Body of pancreas (tissue), 4 donors: ENCODE results near the gene ZSWIM2. TPM values are rescaled to one million over a fixed set of nuclear protein-coding genes. Genes with fewer than 3 reads are reported as not detected.

ENCODE experiments used
- ATAC-seq: fragments of 150-250 bp; one replicate; pipeline ENCODE4 v1.9.1; 2016
- DNase-seq, 4 donors: peaks; one replicate each; pipeline ENCODE4 v3.0.0-alpha.2; 2019
- H3K27ac ChIP-seq, 4 donors: fragments of 200-600 bp; sonication (generic); 1 replicate in 3 of 4; 2 replicates in 1 of 4; pipeline versions ENCODE4 v1.5.1 to v1.6.1; 2016 to 2019; ENCODE audit warnings: mild to moderate bottlenecking in 1 of 4, mixed read lengths in 1 of 4, moderate library complexity in 1 of 4
- H3K27me3 ChIP-seq, 2 donors: fragments of 200-600 bp; sonication (generic); one replicate each; pipeline ENCODE4 v1.6.0; 2016; ENCODE audit warnings: mild to moderate bottlenecking in 1 of 2
- H3K36me3 ChIP-seq, 2 donors: fragments of 200-600 bp; sonication (generic); replicated peaks in 1 of 2; 2 replicates each; pipeline ENCODE4 v1.5.1; 2016; ENCODE audit warnings: low read depth in 2 of 2; ENCODE audit not compliant: insufficient read depth in 1 of 2
- H3K4me1 ChIP-seq: fragments of 200-600 bp; sonication (generic); one replicate; pipeline ENCODE4 v1.6.0; 2016
- H3K4me3 ChIP-seq, 2 donors: fragments of 200-600 bp; sonication (generic); 1 replicate in 1 of 2; 2 replicates in 1 of 2; pipeline ENCODE4 v1.5.1; 2016 to 2019
- H3K9me3 ChIP-seq, 3 donors: fragments of 200-600 bp; sonication (generic); 1 replicate in 2 of 3; 2 replicates in 1 of 3; pipeline ENCODE4 v1.5.1; 2016
- POLR2A ChIP-seq, 3 donors: fragments of 450-650 bp; IDR thresholded peaks; one replicate each; pipeline ENCODE4 v1.6.1; 2016; ENCODE audit warnings: antibody characterized with exemption in 3 of 3, mild to moderate bottlenecking in 2 of 3
- WGBS, 2 donors: methylation state at CpG; one replicate each; pipeline ENCODE4 v1.1.5; 2017; 5-methylcytosine and 5-hydroxymethylcytosine counted together
- intact Hi-C: fragments of 100-400 bp; cut with DNase I; formaldehyde crosslinking; loops from one replicate; pipeline ENCODE4 v1.15.1; 2023
- total RNA-seq, 2 donors: library from RNA; depleted of rRNA; stranded (reverse); fragments of >200 nt; gene quantifications; one replicate each; pipeline ENCODE4 v1.1.0, GENCODE V29; 2016
- TF ChIP-seq, protein P1 (sequence below), 7 experiments: fragments of 450-650 bp in 4 of 7; fragments of 200-600 bp in 3 of 7; sonication (generic) in 3 of 7; IDR thresholded peaks; one replicate each; pipeline ENCODE4 v1.5.1; 2016 to 2019; ENCODE audit warnings: antibody characterized with exemption in 7 of 7

The ZSWIM2 gene
- total RNA-seq, 2 donors from 2014 or later: not detected

DNA sequence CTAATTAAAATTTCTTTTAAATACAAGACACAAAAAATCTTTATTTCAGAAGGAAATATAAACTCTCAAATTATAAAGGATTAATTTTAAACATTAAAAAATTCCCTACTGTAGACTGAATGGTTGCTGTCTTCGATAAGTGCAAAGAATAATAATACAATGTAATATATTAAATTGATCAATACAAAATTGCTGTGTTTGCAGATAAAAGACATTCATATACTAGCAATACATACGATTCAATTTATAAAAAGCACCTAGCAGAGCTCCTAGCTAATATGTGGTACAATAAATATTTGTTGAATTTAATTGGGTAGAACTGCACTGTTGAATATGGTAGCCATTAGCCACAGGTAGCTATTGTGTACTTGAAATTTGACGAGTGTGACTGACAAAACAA, 6.6 kb downstream of the ZSWIM2 start:
- DNase-seq (no peak), ATAC-seq (no peak)
- no peak for TF ChIP-seq POLR2A (IDR thresholded peaks at IDR 0.05)
- TF ChIP-seq, protein P1, sequence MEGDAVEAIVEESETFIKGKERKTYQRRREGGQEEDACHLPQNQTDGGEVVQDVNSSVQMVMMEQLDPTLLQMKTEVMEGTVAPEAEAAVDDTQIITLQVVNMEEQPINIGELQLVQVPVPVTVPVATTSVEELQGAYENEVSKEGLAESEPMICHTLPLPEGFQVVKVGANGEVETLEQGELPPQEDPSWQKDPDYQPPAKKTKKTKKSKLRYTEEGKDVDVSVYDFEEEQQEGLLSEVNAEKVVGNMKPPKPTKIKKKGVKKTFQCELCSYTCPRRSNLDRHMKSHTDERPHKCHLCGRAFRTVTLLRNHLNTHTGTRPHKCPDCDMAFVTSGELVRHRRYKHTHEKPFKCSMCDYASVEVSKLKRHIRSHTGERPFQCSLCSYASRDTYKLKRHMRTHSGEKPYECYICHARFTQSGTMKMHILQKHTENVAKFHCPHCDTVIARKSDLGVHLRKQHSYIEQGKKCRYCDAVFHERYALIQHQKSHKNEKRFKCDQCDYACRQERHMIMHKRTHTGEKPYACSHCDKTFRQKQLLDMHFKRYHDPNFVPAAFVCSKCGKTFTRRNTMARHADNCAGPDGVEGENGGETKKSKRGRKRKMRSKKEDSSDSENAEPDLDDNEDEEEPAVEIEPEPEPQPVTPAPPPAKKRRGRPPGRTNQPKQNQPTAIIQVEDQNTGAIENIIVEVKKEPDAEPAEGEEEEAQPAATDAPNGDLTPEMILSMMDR (IDR thresholded peaks at IDR 0.05): no peak
- Histone ChIP-seq H3K4me3 (no peak overlapping the region), H3K27ac (no peak overlapping the region), H3K9me3 (no peaks in the 10 kb centered on the region), H3K27me3 (no peaks in the 10 kb centered on the region), H3K4me1 (no peaks in the 10 kb centered on the region), H3K36me3 (no peaks in the 10 kb centered on the region)
- intact Hi-C loops: no loop called here
- WGBS, 2 donors: 70 to 74% methylated on average over 3 of the region's 3 CpGs

DNA sequence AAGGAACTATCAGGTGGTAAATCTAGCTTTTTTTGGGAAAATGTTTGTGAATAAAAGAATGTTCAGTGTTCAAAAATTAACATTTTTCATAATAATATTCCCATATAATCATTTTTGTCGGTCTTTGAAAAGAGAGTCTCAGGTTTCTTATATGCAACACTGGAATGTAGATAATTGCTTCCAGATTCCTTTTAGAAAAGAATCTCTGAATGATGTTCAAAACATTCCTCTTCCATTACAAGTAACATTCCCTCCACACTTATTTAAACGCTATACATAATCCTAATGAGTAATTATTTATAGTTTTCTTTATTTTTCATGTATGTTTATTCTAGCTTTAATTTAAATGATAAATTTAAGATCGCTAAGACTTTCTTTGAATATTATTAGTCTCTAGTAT, 7.0 kb downstream of the ZSWIM2 start:
- no peaks in the 10 kb centered on the region for H3K36me3 ChIP-seq
- no peaks in the 10 kb centered on the region for H3K27me3 ChIP-seq
- no peak for ATAC-seq
- H3K4me1 ChIP-seq: no peaks in the 10 kb centered on the region
- no peak overlapping the region for H3K27ac ChIP-seq
- intact Hi-C loops: no loop called here
- DNase-seq: no peak
- no peak overlapping the region for H3K4me3 ChIP-seq
- H3K9me3 ChIP-seq: no peaks in the 10 kb centered on the region
- TF ChIP-seq, protein P1 (IDR thresholded peaks at IDR 0.05): no peak
- no peak for TF ChIP-seq POLR2A (IDR thresholded peaks at IDR 0.05)
- 58 to 59% methylated on average over 3 of the region's 3 CpGs for WGBS, 2 donors

DNA sequence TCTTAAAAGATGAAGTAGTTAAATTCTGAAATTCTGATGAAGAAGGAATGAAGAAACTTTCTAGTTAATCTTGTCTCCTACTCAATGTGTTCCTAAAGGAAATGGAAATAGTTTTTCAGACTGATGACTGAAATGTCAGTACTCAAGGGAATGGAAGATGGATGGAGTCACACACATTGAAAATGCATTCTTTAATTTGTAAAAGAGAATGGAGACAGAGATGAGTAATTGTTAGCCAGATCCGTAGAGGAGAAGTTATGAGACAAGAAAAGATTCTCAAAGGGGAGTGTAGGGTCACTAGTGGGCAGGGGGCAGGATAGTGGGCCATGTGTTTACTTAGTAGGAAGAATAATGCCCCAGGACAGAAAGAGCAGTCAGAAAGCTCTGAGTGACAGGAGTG, 13.3 kb downstream of the ZSWIM2 start:
- Histone ChIP-seq H3K4me1 (no peaks in the 10 kb centered on the region), H3K4me3 (no peak overlapping the region), H3K36me3 (no peaks in the 10 kb centered on the region), H3K27me3 (no peaks in the 10 kb centered on the region), H3K9me3 (no peaks in the 10 kb centered on the region), H3K27ac (no peak overlapping the region)
- no peak for TF ChIP-seq POLR2A (IDR thresholded peaks at IDR 0.05)
- TF ChIP-seq, protein P1 (IDR thresholded peaks at IDR 0.05): no peak
- intact Hi-C loops: no loop called here
- ATAC-seq (no peak), DNase-seq (no peak)
- WGBS, 2 donors: 13 to 22% methylated on average over 1 of the region's 1 CpG

DNA sequence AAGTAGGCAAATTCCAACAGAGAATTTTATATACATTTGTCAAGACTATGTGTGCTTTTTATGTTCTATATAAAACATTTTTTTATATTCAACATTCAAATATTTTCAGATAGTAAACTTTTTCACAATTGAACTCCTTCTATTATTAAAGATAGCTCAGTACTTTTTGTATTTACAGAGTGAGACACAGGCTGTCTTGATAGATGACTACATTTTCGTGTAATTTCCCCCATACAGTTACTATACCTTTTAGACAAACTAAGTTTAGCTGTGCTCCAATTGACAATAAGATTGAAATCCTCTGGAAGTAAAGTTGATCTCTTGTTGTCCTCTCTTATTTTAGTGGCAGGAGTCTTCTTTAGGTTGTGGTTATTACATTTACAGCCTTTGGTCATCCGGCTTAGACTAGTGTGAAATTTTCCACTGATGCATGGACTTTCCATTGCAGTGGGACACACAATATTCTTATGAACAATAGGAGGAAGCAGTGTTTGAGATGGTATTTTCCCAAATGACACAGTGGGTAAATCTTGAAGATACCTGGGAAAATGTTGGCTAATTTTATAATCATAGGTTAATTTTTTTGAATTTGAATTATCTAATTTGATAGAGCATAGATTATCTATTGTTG, 21.0 kb downstream of the ZSWIM2 start:
- DNase-seq (no peak), ATAC-seq (no peak)
- Histone ChIP-seq H3K4me3 (no peak overlapping the region), H3K4me1 (no peaks in the 10 kb centered on the region), H3K36me3 (no peaks in the 10 kb centered on the region), H3K27ac (no peak overlapping the region), H3K9me3 (no peaks in the 10 kb centered on the region), H3K27me3 (no peaks in the 10 kb centered on the region)
- intact Hi-C loops: no loop called here
- TF ChIP-seq POLR2A (IDR thresholded peaks at IDR 0.05): no peak
- TF ChIP-seq, protein P1 (IDR thresholded peaks at IDR 0.05): no peak
- 45 to 51% methylated on average over 2 of the region's 2 CpGs for WGBS, 2 donors

DNA sequence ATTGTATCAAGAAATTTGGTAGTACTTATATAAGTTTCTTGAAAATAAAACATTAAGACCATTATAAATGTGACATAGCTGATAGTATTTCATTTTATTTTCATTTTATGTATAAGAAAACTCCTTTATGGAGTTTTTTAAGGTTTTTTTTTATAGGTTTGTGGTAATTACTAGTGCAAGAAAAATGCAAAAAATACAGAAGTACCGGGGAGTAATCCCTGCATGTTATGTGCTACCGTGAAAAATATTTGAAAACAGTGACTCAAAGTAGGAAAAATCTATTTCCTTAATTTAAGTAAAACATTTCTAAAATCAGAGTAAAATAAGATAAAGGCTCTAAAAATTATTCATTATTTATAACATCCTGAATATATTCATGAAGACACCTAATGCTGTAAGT, 21.6 kb downstream of the ZSWIM2 start:
- no peaks in the 10 kb centered on the region for H3K36me3 ChIP-seq
- no peaks in the 10 kb centered on the region for H3K9me3 ChIP-seq
- no peak overlapping the region for H3K4me3 ChIP-seq
- no peaks in the 10 kb centered on the region for H3K27me3 ChIP-seq
- no peaks in the 10 kb centered on the region for H3K4me1 ChIP-seq
- no peak for ATAC-seq
- WGBS, 2 donors: 81 to 86% methylated on average over 2 of the region's 2 CpGs
- no peak for TF ChIP-seq POLR2A (IDR thresholded peaks at IDR 0.05)
- TF ChIP-seq, protein P1 (IDR thresholded peaks at IDR 0.05): no peak
- intact Hi-C loops: no loop called here
- DNase-seq: no peak
- H3K27ac ChIP-seq: no peak overlapping the region
